Hepatic stellate cell (primary cell): Measurements from ENCODE around the gene IRX1.

Experiments
- DNase-seq: peaks from one replicate; pipeline ENCODE4 v3.0.0; 2011; ENCODE audit warnings: low spot score

IRX1 gene

DNA sequence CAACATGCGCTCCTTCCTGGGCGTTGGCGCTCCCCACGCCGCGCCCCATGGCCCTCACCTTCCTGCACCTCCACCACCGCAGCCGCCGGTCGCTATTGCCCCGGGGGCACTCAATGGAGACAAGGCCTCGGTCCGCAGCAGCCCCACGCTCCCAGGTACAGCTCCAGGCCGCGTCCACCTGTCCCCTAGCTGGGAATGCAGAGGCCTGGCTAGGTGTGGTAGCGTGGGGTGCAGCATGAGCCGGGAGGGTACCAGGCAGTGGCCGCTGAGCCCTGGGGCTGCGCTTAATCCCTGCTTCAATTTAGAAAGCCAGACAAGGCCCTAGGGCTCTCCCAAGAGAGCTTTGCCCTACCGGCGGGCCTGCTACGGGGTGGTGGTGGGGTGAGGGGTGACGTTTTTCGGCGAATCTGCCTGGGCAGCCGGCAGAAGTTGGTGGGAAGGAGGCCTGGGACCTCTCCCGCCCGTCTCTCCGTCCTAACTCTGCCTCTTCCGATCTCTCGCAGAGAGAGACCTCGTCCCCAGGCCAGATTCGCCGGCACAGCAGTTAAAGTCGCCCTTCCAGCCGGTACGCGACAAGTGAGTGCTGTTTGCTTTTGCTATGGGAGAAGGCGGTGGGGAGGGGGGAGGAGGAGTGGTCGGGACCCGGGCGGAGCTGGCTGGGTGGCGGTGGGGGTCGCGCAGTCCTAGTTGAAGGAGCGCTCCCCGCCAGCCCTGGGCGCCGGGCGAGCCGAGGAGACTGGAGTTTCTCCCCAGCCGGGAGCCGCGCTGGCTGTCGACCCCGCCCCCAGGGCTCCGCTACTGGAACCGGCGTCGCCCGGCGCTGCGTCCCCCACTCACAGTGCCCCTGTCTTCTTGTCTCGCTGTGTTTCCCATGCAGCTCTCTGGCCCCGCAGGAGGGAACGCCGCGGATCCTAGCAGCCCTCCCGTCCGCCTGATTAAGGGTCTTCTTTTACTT is 4.8 kb downstream of the IRX1 start:
- DNase-seq, result no peak

DNA sequence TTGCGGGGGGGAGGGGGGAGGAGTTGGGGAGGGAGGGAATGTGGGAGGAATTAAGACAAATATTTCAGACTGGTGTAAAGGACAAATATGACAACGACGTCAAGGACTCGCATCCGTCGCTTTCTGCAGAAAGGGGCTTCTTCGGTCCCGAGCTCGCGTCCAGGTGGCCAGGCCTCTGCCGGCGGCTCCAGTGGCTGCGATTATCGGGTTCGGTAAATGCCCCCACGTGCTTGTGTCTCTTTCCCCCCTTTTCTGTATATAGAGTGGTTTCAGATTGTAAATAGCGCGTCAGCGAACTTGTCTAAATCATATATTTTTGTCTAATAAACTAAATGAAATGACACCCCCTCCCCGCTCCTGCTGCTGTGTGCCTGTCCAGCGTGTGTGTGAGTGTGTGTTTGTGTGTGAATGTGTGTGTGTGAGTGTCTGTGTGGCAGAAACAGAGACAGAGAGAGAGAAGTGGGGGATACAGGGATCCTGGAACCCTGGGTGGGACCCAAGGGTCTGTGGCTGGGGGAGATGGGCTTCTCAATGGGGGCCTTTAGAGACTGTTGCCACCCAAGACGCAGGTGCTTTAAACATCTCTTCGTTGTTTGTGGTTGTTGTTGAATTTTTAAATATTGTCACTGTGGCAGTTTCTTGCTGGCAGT is 5.6 kb downstream of the IRX1 start:
- no peak for DNase-seq

DNA sequence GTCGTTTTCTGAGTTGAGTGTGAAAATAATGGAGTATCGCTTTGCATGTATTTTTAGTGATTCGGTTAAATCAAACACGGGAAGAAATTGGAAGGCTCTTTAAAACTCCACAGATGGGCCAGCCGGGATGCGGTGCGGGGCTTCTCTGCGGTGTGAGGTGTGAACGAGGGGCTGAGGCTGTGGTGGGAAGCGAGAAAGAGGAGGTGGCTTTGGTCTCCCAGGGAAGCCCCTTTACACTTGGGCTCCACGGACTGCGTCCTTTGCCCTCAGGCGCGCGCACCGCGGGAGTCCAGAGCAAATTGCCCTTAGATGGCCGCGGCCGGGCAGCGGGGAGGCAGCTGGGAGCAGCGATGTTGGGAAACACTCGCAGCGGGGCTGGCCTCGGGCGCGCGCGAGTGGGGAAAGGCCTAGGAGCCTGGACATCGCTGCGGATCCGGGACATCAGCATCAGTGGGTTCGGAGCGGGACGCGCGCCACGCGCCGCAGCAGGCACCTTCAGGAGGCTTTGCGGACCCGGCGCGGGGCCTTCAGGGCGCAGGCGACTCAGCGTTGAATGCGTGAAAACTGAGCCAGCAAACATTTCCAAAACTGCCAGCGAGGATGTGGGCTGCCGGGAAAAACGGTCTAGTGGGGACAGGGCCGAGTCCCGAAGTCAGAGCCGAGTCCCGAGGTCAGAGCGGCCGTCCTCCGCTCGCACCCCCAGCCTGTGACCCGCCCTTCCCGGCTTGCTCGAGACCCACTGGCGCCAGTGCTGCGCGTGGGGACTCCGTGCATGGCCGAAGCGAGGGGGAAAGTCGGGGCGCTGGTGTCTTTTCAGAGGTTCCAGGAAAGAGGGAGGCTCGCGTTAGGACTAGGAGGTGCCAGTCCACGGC is 6.5 kb downstream of the IRX1 start:
- no peak for DNase-seq

DNA sequence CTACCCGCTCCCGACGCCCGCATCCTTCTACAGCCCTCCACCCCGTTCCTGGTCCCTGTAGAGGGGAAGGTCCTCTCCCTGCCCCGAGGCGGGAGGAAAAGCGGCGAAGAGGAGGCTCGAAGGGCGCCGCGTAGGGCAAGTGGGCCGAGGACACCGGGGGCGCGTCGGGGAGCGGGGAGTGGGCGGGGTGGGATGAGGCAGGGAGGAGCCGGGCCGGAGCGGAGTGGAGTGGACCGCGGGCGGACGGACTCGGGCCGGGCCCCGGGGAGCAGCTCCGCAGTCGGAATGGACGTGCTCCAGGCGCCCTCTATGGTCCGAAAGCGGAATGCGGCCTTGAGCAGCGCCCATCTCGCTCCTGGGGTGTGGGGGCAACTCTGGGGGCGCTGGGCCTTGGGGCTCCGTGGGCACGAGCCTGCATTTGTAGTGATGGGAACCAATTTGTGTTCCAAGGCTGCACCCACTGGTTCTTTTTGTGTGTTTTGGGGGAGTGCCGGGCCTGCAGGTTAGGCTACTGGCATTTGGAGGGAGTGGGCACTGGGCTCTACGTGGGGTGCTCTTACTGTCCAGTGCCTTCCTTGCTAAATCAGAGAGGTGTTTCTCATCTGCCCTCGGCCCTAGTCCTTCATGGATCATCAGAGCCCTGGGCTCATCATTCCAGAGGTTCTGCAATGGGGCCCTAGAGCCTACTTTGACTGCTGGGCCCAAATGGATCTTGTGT is 7.3 kb downstream of the IRX1 start:
- no peak for DNase-seq

DNA sequence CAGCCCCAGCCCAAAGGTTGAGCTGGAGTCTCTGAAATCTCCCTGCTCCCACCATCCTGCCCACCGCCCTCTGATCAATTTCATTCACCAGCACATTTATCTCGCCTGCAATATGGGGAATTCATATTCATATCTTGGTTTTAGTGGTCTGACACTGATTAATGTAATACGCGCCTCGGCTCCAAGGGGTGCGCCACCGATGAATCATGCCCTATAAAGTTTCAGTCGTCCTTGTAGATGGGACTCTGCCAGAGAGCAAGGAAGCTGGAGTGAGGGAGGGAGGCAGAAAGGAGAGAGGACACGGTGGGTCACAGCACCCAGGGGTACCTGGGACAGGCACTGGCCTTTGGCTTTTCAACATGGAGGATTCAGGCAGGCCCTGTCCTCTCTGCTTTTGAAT is 8.9 kb downstream of the IRX1 start:
- DNase-seq, result no peak

DNA sequence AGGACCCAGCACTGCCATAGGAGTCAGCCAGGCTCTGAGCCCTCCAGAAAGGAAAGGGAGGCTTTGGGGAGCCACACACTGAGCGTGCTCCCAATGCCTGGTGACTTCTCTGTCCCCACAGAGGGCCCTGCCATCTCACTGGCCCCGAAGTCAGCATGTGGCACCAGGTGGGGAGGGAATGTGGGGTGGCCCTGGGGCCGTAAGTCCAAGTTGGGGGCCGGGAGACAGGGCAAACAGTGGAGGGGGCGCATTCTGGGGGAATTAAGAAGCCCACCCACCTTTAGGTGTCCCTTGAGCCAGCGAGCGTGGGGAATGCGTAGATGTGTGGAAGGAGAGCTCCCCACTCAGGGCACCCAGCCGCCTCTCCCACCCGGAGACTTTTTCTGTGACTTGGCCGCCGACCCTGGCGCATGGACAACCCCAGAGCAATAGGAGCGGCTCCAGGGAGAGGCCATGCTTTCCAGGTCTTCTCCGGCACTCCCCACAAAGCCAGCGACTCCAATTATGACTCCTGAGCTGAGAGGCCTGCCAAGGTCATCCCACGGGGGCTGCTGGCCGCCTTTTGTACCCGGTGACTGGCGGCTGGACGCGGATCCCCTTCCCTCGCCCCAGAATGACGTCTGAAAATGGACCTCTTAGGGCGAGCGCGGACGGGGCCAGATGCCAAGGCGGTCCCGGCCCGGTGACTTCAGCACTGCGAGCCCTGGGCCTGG is 9.8 kb downstream of the IRX1 start:
- DNase-seq, result no peak

DNA sequence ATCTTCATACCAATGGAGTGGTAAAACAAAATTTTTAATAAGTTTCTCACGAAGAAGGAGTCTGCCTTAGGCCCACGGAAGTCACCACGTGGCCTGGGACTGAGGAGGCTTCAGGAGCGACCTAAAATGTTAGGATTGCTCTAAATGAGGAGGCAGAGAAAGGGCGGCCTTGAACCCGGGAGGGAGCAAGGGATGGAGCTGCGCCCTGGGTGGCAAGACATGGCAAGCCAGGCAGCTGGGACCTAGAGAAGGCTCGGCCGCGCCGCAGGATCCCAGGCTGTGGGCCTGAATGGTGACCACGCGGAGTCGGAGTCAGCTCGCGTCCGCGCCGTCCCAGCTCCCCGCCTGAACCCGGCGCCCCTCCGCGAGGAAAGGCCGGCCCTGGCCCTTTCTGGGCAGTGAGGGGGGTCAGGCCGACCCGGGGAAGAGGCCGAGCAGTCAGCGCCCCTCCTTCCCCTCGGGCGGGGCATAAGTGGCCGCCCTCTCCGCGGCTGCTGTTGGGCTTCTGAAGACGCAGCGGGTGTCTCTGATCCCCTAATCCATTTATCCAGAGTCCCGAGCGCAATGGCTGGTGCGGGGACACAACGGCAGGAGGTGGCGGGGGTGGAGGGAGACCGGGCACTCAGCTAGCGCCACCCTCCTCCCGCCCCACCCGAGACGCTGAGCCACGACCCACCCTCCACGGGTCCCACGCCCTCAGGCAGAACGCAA is 10.6 kb downstream of the IRX1 start:
- DNase-seq, result no peak

DNA sequence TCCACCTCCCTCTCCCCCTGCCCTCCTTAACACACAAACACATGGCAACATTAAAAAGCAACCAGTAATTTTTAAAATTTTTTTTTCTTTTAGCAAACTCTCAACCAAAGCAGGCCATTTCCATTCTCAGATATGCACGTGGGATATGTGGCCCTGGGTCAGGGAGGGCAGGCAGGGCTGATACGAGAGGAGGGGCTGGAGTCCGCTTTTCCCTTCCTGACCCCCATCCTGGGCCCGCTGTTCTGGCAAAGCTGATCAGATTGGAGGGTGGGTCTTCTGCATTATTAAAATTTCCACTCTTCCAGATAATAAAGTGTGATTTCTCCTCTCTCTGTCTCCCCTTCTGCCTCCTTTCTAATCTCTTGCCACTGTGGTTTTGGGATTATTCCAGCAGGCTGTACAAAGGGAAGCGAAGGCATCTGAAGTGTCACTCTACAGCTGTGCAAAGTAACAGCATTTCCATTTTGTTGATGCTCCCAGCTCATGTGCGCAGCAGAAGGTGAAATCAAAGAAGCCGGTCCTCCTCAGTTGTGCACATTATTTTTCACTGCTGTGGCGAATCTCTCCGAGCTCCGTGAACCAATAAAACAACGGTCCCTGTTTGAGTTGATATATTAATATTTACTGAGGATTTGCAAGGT is 12.0 kb downstream of the IRX1 start:
- DNase-seq, result no peak

DNA sequence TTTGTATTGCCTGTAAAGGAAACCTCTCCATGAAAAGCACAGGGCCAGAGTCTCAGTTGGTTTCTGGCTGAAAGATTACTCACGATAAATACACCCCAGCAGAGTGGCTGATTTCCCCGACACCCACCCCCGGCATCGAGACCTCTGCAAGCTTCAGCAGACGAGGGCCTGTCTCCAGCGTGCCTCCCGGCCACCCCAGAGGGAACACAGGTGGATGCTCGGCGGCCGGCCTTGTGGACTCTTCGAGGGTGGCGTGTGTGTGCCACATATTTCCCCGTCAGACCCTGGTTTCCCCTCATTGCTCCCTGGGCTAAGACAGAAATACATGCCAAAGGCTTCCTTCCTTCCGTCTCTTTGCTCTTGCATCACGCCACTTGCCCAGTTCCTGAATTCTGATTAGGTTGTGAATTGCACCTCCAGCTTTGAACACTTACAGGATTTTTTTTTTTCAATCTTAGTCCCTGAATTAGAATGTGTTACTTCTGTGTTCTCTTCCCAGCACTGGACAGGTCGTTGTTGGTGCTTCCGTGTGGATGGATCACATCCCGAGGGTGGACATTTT is 13.6 kb downstream of the IRX1 start:
- DNase-seq, result no peak

DNA sequence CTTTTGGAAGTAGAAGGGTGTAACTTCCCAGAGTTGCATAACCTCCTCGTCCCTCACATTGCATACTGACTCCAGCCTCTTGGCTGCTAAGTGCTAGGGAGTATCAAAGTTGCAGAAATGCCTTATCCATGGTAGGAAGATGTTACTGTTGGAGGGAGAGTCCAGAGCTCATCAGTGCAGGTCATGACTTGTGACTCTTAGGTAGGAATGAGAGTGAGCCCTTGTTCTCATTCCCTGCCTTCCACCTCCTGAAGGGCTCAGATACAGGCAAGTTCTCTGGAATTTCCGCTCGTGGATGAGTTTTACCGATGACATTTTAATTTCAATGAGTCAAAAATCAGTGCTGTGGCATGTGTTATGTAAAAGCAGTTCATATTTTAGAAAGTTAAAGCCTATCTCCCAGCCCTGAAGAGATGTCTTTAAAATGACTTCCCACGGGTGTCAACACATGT is 17.0 kb downstream of the IRX1 start:
- no peak for DNase-seq

DNA sequence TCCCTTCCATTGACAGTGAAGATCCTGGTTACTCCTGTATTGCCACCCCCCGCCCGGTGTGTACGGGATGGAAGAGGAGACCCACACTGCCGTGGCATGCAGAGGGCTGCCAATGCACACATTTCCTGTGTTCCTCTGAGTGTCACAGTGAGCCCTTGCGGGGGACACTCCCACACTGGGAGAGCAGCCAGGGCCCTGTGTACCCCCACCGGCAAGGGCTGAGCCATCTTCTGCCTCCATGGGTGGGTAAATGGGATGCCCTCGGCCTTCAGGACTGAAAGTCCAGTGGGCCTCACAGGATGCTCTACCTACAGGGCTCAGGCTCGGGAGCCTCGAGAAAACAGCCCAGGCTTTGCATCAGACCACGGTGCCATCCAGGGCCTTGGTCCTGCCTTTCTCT is 18.1 kb downstream of the IRX1 start:
- no peak for DNase-seq

DNA sequence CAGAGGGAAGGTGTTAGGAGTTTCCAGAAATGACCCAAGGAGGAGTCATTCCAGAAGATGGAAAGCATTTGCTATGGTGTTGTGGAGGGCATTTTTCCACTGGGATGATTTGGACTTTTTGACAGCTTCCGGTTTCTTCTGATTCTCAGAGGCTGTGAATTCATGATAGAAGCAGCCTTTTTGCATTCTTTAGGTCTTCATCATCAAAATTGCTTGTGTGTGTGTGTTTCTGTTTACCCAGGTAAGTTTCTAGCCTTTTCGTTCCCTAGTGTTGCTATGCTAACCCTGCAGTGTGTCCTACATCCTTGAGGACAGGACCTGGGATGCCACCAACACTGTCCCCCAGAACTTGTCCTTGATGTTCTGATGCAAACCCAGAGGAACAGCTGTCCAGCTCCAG is 19.6 kb downstream of the IRX1 start:
- DNase-seq, result no peak

DNA sequence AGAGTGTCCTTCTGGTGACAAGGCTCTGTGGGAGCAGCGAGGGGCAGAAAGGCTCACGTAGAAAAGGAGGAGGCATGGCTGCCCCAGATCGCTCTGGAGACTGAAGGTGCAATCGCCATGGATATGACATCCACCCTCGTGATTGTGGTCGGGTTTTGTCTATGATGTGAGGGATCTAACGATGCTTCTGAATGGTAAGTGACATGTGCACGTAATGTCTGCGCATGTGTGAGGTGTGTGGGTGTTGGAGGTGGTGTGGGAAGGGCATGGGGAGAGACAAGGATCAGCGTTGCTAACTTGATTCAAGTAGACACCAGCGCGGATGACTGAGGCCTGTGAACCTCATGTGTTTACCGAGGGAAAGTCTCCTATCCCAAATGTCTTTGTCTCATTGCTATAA is 20.2 kb downstream of the IRX1 start:
- no peak for DNase-seq

DNA sequence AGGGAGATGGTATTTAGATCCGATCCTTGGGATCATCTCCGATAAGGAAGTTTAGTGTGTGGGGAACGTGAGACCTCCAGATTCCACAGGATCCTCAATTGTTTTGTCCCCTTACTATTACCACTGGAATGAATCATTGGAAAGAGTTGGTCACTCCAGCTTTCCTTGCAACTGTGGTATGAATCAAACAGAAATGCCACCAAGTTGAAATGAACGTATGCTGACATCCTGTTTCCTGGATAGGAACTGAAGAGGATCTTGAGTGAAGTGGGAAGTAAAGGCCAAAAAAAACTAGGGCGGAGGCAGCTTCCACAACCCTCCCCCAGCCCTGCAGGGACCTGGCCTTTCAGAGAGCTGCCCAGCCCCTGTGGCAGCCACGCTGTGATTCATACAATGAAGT is 23.9 kb downstream of the IRX1 start:
- no peak for DNase-seq

DNA sequence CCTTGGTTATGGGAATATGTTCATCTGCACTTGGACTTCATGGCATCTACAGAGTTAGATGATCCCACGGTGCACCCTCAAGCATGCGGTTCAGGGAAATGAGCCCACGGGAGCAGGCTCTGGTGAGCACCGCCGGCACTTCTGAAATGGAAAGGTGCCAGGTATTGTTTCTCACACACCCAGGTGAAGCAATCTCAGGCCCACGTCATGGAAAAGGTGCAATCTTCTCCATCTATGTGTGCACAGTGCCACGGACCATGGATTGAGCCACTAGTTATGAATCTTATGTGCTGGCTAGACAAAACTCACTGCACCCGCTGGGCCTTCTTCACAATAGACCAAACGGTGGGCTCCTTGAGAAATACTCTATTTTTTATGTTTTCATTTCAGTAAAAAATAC is 27.3 kb downstream of the IRX1 start:
- DNase-seq, result no peak

DNA sequence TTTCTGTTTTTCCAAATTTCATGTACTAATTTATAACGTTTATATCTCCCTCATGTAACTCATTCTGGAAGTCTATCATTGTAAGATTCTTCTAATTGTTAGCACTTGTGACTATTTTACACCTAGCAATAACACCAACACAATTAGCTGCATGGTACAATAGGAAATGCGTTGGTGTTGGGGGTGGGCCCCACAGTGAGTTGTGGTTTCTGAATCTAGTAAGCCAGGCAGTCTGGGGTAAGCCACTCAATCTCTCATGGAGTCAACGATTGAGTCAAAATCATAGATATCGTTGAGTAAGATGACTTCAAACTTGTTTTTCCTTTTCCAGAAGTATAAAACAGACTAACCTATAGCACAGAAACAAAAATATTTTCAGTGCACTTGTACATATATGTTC is 30.0 kb downstream of the IRX1 start:
- no peak for DNase-seq

DNA sequence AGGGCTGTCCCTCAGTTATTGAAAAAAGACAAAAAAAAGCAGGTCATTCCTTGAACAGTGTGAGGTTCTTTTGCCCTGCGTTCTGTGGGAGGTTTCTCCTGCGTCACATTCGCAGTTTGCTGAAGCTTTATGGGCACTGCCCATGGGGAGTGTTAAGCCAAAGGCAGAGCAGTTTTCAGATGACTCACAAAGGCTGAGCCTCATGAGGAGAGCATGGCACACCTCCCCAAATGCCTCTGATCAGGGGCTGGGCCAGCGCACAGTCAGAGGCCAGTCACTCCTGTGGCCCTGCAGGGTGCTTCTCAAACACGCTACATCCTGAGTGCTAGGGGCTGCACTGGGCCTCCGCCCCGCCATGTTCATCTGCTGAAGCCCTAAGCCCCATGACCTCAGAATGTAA is 38.4 kb downstream of the IRX1 start:
- no peak for DNase-seq

DNA sequence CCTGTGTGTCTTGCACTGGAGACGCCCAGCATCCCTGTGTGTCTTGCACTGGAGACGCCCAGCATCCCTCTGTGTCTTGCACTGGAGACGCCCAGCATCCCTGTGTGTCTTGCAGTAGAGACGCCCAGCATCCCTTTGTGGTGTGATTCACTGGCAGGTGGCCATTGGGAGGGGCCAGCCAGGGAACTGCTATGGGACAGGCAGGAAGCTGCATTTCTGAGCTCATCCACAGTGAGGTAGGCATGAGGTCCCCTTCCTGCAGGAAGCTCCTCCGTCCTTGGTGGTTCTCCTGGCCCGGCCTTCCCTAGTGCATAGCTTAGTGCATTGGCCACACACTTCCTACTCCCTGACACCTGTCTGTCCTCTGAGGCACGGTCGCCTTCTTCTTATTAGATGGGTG is 43.5 kb downstream of the IRX1 start:
- DNase-seq, result no peak

DNA sequence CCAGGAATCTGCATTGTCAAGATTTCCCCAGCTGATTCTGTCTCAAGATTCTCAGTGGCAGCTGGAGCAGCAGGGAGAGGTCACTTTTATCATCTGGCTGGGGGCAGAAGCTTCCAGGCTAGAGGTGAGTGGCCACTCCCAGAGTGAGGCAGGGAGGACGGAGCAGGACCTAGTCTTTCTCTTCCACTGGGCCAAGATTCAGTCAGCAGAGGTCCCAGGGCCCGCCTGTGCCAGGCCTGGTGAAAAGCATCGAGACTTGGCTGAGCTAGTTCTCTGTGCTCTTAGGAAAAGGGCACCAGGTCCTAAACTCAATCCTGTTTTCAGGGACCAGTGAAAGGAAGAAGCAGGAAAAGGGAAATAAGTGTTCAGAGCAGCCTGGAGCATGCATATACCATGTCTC is 46.6 kb downstream of the IRX1 start:
- no peak for DNase-seq

DNA sequence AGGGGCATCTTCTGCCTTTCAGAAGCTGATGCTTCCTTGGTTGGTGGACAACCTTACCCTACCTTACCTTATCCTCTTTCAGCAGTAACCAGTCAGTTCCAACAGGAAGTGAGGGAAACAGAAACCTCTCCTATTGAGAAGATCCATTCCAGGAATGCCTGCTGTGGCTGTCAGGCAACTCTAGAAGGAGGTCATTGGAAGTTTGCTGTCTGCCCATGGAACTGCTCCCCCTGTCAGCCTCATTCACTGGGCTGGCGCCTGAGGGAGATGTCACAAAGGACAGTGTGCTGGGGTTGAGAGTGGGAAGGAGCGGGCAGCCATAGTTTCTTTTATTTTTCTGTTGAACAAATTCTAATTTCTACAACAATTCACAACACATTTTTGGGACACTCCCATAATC is 54.7 kb downstream of the IRX1 start:
- no peak for DNase-seq
